ENCODE measurements around the gene KRTAP19-1. TPM values are rescaled to one million over a fixed set of nuclear protein-coding genes. Genes with fewer than 3 reads are reported as not detected.
"Not testable (repeated sequence)": the region's sequence is repeated elsewhere in the genome, so short reads cannot be mapped to it uniquely, and the experiment has no call there.

KRTAP19-1 gene
- not detected for polyA plus RNA-seq

GRCh38 chr21:30480145-30480544, at the start of gene KRTAP19-1:
Gene KRTAP19-1 (minus strand): TSS chr21:30480367. CDS start chr21:30480317, 50 bp downstream.
- no peaks in the 10 kb centered on the region for H3K27me3 ChIP-seq (ENCODE audit: control insufficient read depth in 1 of 2, insufficient read depth in 2 of 2, low read length in 2 of 2)
- no peak within 1 kb of the TSS for H3K27ac ChIP-seq (ENCODE audit: low read depth in 2 of 2, low read length in 1 of 2)
- no peak within 1 kb of the TSS for H3K4me3 ChIP-seq (ENCODE audit: low read depth in 1 of 2, low read length in 2 of 2)
- no peaks in the 10 kb centered on the region for H3K4me1 ChIP-seq (ENCODE audit: control insufficient read depth in 2 of 2, insufficient read depth in 2 of 2, low read length in 1 of 2)
- H3K36me3 ChIP-seq (ENCODE audit: control insufficient read depth in 2 of 2, insufficient read depth in 2 of 2, low read length in 1 of 2), result no peaks in the 10 kb centered on the region
- H3K9me3 ChIP-seq (ENCODE audit: control insufficient read depth in 2 of 2, insufficient read depth in 1 of 2, low read depth in 1 of 2, low read length in 1 of 2), result peaks cover 2 to 4% of the 10 kb centered on the region in 2 donors
- WGBS, 2 donors, result 82 to 86% methylated on average over 7 of the region's 7 CpGs

DNA sequence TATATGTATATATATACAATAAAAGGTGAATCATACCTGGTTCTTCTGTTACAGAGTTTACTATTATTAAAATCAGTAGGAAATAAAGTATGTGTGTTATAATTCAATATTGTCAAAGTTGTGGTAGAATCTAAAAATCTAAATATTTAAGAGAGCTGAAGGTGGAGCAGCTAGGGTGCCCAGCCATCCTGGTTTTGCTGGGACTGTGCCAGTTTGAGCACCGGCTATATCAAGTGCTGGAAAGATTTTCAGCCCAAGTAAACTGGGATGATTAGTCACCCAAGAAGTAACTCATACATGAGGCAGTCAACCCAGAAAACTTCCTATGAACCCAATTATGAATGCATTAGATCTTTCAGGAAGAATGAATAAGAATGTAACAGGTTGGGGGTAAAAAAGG, 38.7 kb upstream of the KRTAP19-1 start:
- no peaks in the 10 kb centered on the region for H3K9me3 ChIP-seq (ENCODE audit: control insufficient read depth in 2 of 2, insufficient read depth in 1 of 2, low read depth in 1 of 2, low read length in 1 of 2)
- 67 to 79% methylated on average over 1 of the region's 1 CpG for WGBS, 2 donors
- no peak overlapping the region for H3K4me3 ChIP-seq (ENCODE audit: low read depth in 1 of 2, low read length in 2 of 2)
- H3K4me1 ChIP-seq (ENCODE audit: control insufficient read depth in 2 of 2, insufficient read depth in 2 of 2, low read length in 1 of 2), result no peaks in the 10 kb centered on the region
- H3K27ac ChIP-seq (ENCODE audit: low read depth in 2 of 2, low read length in 1 of 2), result no peak overlapping the region
- H3K27me3 ChIP-seq (ENCODE audit: control insufficient read depth in 1 of 2, insufficient read depth in 2 of 2, low read length in 2 of 2), result no peaks in the 10 kb centered on the region
- H3K36me3 ChIP-seq (ENCODE audit: control insufficient read depth in 2 of 2, insufficient read depth in 2 of 2, low read length in 1 of 2), result no peaks in the 10 kb centered on the region

GRCh38 chr21:30515681-30516080, 35.5 kb upstream of the KRTAP19-1 start:
- no peak overlapping the region for H3K27ac ChIP-seq (ENCODE audit: low read depth in 2 of 2, low read length in 1 of 2)
- H3K9me3 ChIP-seq (ENCODE audit: control insufficient read depth in 2 of 2, insufficient read depth in 1 of 2, low read depth in 1 of 2, low read length in 1 of 2), result peaks cover 0 to 2% of the 10 kb centered on the region in 2 donors
- no peaks in the 10 kb centered on the region for H3K27me3 ChIP-seq (ENCODE audit: control insufficient read depth in 1 of 2, insufficient read depth in 2 of 2, low read length in 2 of 2)
- H3K4me1 ChIP-seq (ENCODE audit: control insufficient read depth in 2 of 2, insufficient read depth in 2 of 2, low read length in 1 of 2), result no peaks in the 10 kb centered on the region
- H3K4me3 ChIP-seq (ENCODE audit: low read depth in 1 of 2, low read length in 2 of 2), result no peak overlapping the region
- 80% methylated on average over 1 of the region's 1 CpG for WGBS, 2 donors
- H3K36me3 ChIP-seq (ENCODE audit: control insufficient read depth in 2 of 2, insufficient read depth in 2 of 2, low read length in 1 of 2), result no peaks in the 10 kb centered on the region

DNA sequence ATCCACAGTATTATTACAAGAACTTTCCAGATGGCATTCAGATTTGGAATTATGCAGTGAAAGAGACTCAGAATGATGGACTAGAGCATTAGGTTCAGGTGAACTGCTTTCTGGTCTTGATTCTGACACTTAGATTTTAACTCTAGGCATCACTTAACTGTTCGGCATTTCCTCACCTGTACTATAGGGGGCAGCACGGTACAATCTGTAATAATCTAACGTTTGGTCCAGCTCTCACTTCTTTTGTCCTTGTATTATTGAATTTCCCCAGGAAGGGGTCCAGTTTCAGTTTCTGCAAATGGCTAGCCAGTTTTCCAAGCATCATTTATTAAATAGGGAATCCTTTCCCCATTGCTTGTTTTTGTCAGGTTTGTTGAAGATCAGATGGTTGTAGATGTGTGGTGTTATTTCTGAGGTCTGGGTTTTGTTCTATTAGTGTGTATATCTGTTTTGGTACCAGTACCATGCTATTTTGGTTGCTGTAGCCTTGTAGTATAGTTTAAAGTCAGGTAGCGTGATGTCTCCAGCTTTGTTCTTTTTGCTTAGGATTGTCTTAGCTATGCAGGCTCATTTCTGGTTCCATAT, 25.5 kb upstream of the KRTAP19-1 start:
- H3K9me3 ChIP-seq (ENCODE audit: control insufficient read depth in 2 of 2, insufficient read depth in 1 of 2, low read depth in 1 of 2, low read length in 1 of 2); H3K27ac ChIP-seq (ENCODE audit: low read depth in 2 of 2, low read length in 1 of 2); H3K4me3 ChIP-seq (ENCODE audit: low read depth in 1 of 2, low read length in 2 of 2); H3K27me3 ChIP-seq (ENCODE audit: control insufficient read depth in 1 of 2, insufficient read depth in 2 of 2, low read length in 2 of 2); H3K4me1 ChIP-seq (ENCODE audit: control insufficient read depth in 2 of 2, insufficient read depth in 2 of 2, low read length in 1 of 2); H3K36me3 ChIP-seq (ENCODE audit: control insufficient read depth in 2 of 2, insufficient read depth in 2 of 2, low read length in 1 of 2): not testable (repeated sequence)
- 27 to 30% methylated on average over 4 of the region's 4 CpGs for WGBS, 2 donors

DNA sequence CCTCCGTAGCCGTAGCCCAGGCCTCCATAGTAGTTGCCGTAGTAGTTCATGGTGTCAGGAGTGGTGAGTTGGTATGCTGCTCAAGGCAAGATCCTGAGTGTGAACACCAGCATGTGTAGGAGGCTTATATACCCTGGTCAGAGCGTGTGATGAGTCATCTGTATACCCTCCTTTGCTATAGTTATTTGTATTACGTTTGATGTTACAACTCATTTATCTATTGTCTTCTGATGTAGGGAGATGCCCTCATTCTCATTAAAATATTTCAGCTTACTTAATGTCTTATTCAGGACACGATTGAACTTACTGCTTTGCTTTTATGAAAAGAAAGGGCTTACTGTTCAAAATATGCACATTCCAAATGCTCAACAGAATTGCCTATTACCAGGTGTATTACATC, 21.9 kb upstream of the KRTAP19-1 start, which contains the start of gene KRTAP19-5:
TSS of gene KRTAP19-5 (minus strand) at position 101 of the 400 bp plus-strand sequence. CDS start at position 50, 51 bp downstream.
- H3K4me3 ChIP-seq (ENCODE audit: low read depth in 1 of 2, low read length in 2 of 2), result no peak within 1 kb of the TSS
- no peak within 1 kb of the TSS for H3K27ac ChIP-seq (ENCODE audit: low read depth in 2 of 2, low read length in 1 of 2)
- no peaks in the 10 kb centered on the region for H3K27me3 ChIP-seq (ENCODE audit: control insufficient read depth in 1 of 2, insufficient read depth in 2 of 2, low read length in 2 of 2)
- no peaks in the 10 kb centered on the region for H3K36me3 ChIP-seq (ENCODE audit: control insufficient read depth in 2 of 2, insufficient read depth in 2 of 2, low read length in 1 of 2)
- WGBS, 2 donors, result 73 to 76% methylated on average over 6 of the region's 6 CpGs
- peaks cover 2 to 3% of the 10 kb centered on the region in 2 donors for H3K9me3 ChIP-seq (ENCODE audit: control insufficient read depth in 2 of 2, insufficient read depth in 1 of 2, low read depth in 1 of 2, low read length in 1 of 2)
- no peaks in the 10 kb centered on the region for H3K4me1 ChIP-seq (ENCODE audit: control insufficient read depth in 2 of 2, insufficient read depth in 2 of 2, low read length in 1 of 2)

GRCh38 chr21:30497065-30497464, 16.9 kb upstream of the KRTAP19-1 start, which contains the start of gene KRTAP19-4:
Gene KRTAP19-4 (minus strand): TSS chr21:30497165. CDS start chr21:30497110, 55 bp downstream.
- H3K4me3 ChIP-seq (ENCODE audit: low read depth in 1 of 2, low read length in 2 of 2), result no peak within 1 kb of the TSS
- peaks cover 2 to 3% of the 10 kb centered on the region in 2 donors for H3K9me3 ChIP-seq (ENCODE audit: control insufficient read depth in 2 of 2, insufficient read depth in 1 of 2, low read depth in 1 of 2, low read length in 1 of 2)
- no peaks in the 10 kb centered on the region for H3K4me1 ChIP-seq (ENCODE audit: control insufficient read depth in 2 of 2, insufficient read depth in 2 of 2, low read length in 1 of 2)
- WGBS, 2 donors, result 70 to 78% methylated on average over 4 of the region's 4 CpGs
- no peaks in the 10 kb centered on the region for H3K27me3 ChIP-seq (ENCODE audit: control insufficient read depth in 1 of 2, insufficient read depth in 2 of 2, low read length in 2 of 2)
- H3K36me3 ChIP-seq (ENCODE audit: control insufficient read depth in 2 of 2, insufficient read depth in 2 of 2, low read length in 1 of 2), result no peaks in the 10 kb centered on the region
- H3K27ac ChIP-seq (ENCODE audit: low read depth in 2 of 2, low read length in 1 of 2), result no peak within 1 kb of the TSS

- no peaks in the 10 kb centered on the region for H3K4me1 ChIP-seq (ENCODE audit: control insufficient read depth in 2 of 2, insufficient read depth in 2 of 2, low read length in 1 of 2)
- H3K27ac ChIP-seq (ENCODE audit: low read depth in 2 of 2, low read length in 1 of 2), result no peak within 1 kb of the TSS
- no peaks in the 10 kb centered on the region for H3K27me3 ChIP-seq (ENCODE audit: control insufficient read depth in 1 of 2, insufficient read depth in 2 of 2, low read length in 2 of 2)
- 75 to 76% methylated on average over 2 of the region's 2 CpGs for WGBS, 2 donors
- no peak within 1 kb of the TSS for H3K4me3 ChIP-seq (ENCODE audit: low read depth in 1 of 2, low read length in 2 of 2)
- H3K36me3 ChIP-seq (ENCODE audit: control insufficient read depth in 2 of 2, insufficient read depth in 2 of 2, low read length in 1 of 2), result no peaks in the 10 kb centered on the region
- H3K9me3 ChIP-seq (ENCODE audit: control insufficient read depth in 2 of 2, insufficient read depth in 1 of 2, low read depth in 1 of 2, low read length in 1 of 2), result peaks cover 0 to 3% of the 10 kb centered on the region in 2 donors
Measured at GRCh38 chr21:30491963-30492428, 11.8 kb upstream of the KRTAP19-1 start, which contains the start of gene KRTAP19-3. Gene KRTAP19-3 (minus strand): TSS chr21:30492013. CDS start chr21:30491957, 56 bp downstream.

- Histone ChIP-seq H3K4me1 (ENCODE audit: control insufficient read depth in 2 of 2, insufficient read depth in 2 of 2, low read length in 1 of 2) (no peaks in the 10 kb centered on the region), H3K9me3 (ENCODE audit: control insufficient read depth in 2 of 2, insufficient read depth in 1 of 2, low read depth in 1 of 2, low read length in 1 of 2) (peaks cover 0 to 3% of the 10 kb centered on the region in 2 donors), H3K27me3 (ENCODE audit: control insufficient read depth in 1 of 2, insufficient read depth in 2 of 2, low read length in 2 of 2) (no peaks in the 10 kb centered on the region), H3K4me3 (ENCODE audit: low read depth in 1 of 2, low read length in 2 of 2) (no peak within 1 kb of the TSS), H3K36me3 (ENCODE audit: control insufficient read depth in 2 of 2, insufficient read depth in 2 of 2, low read length in 1 of 2) (no peaks in the 10 kb centered on the region), H3K27ac (ENCODE audit: low read depth in 2 of 2, low read length in 1 of 2) (no peak within 1 kb of the TSS)
- WGBS, 2 donors, result 81 to 88% methylated on average over 2 of the region's 2 CpGs
Measured at GRCh38 chr21:30487336-30487735, 7.2 kb upstream of the KRTAP19-1 start, which contains the start of gene KRTAP19-2. Gene KRTAP19-2 (minus strand): TSS chr21:30487436. CDS start chr21:30487348, 88 bp downstream.

- H3K9me3 ChIP-seq (ENCODE audit: control insufficient read depth in 2 of 2, insufficient read depth in 1 of 2, low read depth in 1 of 2, low read length in 1 of 2), result peaks cover 0 to 3% of the 10 kb centered on the region in 2 donors
- 47 to 56% methylated on average over 2 of the region's 2 CpGs for WGBS, 2 donors
- H3K27me3 ChIP-seq (ENCODE audit: control insufficient read depth in 1 of 2, insufficient read depth in 2 of 2, low read length in 2 of 2), result no peaks in the 10 kb centered on the region
- H3K36me3 ChIP-seq (ENCODE audit: control insufficient read depth in 2 of 2, insufficient read depth in 2 of 2, low read length in 1 of 2), result no peaks in the 10 kb centered on the region
- H3K27ac ChIP-seq (ENCODE audit: low read depth in 2 of 2, low read length in 1 of 2), result no peak overlapping the region
- no peaks in the 10 kb centered on the region for H3K4me1 ChIP-seq (ENCODE audit: control insufficient read depth in 2 of 2, insufficient read depth in 2 of 2, low read length in 1 of 2)
- no peak overlapping the region for H3K4me3 ChIP-seq (ENCODE audit: low read depth in 1 of 2, low read length in 2 of 2)
Measured at GRCh38 chr21:30486180-30486579, 6.0 kb upstream of the KRTAP19-1 start.

- 40 to 53% methylated on average over 2 of the region's 2 CpGs for WGBS, 2 donors
Measured at GRCh38 chr21:30482130-30482529, 2.0 kb upstream of the KRTAP19-1 start.

More at GRCh38 chr21:30482130-30482529, 2.0 kb upstream of the KRTAP19-1 start:
- no peaks in the 10 kb centered on the region for H3K36me3 ChIP-seq (ENCODE audit: control insufficient read depth in 2 of 2, insufficient read depth in 2 of 2, low read length in 1 of 2)
- no peaks in the 10 kb centered on the region for H3K4me1 ChIP-seq (ENCODE audit: control insufficient read depth in 2 of 2, insufficient read depth in 2 of 2, low read length in 1 of 2)
- H3K9me3 ChIP-seq (ENCODE audit: control insufficient read depth in 2 of 2, insufficient read depth in 1 of 2, low read depth in 1 of 2, low read length in 1 of 2), result peaks cover 2 to 5% of the 10 kb centered on the region in 2 donors
- no peak overlapping the region for H3K27ac ChIP-seq (ENCODE audit: low read depth in 2 of 2, low read length in 1 of 2)
- no peak overlapping the region for H3K4me3 ChIP-seq (ENCODE audit: low read depth in 1 of 2, low read length in 2 of 2)
- no peaks in the 10 kb centered on the region for H3K27me3 ChIP-seq (ENCODE audit: control insufficient read depth in 1 of 2, insufficient read depth in 2 of 2, low read length in 2 of 2)

All from esophagus (tissue), 2 donors.